Left kidney (tissue), 2 donors: ENCODE measurements around the gene RENBP. TPM values are rescaled to one million over a fixed set of nuclear protein-coding genes. Genes with fewer than 3 reads are reported as not detected.

ENCODE experiments used
- DNase-seq: peaks from one replicate; pipeline ENCODE4 v3.0.0-alpha.2; 2013
- polyA plus RNA-seq: library from polyadenylated mRNA; unstranded; fragments of 120-200 nt; gene quantifications from one replicate; pipeline ENCODE4 v1.2.1, GENCODE V29; 2013; ENCODE audit not compliant: insufficient read length

Gene RENBP
- polyA plus RNA-seq, 1 donor = 20.7 TPM

GRCh38 chrX:153921511-153922446 lies 22.7 kb downstream of the RENBP start:
- no peak for DNase-seq

DNA sequence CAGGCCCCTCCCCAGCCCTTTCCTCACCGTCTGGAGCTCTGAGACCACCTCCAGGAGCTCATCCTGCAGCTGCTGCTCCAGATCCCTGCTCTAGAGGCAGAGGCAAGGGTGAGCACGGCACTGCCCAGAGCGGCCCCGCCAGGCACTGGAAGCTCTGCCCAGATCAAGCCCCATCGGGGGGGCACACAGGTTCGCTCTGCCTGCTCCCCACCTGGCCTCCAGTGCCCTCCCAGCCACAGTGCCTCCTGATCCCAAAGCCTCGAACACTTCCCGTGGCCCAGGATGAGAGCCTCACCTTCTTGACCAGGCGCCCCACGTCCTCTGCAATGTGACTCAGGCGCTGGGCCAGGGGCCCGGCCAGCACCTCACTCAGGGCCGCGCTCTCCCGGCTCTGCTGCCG lies 23.4 kb downstream of the RENBP start:
- no peak for DNase-seq

DNA sequence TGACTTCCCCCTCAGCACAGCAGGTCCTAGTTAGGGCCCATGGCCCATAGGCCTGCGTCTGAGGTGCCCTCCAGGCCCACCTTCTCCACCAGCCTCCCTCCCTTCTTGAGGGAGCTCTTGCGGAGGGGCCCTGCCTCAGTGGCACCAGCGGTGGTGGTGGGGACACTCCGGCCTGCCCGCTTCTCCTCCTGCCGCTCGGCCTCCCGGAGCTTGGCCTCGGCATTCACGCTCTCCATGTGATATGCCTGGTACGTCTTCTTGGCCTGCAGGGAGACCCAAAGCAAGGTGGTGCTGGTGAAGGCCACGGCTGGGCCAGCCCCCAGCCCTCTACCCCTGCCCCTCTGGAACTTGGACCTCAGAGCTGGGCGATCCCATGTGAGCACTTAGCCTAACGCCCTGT lies 23.9 kb downstream of the RENBP start:
- no peak for DNase-seq

DNA sequence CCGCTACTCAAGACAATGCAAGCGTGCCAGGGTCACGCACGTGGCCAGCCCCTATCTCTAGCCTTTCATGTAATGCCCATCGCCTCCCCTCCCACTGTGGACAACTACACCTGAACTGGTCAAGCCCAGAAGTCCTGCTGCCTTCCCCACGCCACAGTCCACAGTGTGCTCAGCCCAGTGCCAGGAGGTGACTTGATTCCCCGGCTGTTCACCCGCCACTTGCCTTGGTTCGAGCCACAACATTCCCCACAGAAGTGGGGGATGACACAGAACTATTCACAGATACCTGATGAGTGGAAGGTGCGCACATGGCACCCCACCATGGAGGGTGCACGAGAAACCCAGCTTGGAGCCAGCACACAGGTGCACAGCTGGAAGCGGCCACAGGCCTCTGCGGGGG lies 25.2 kb downstream of the RENBP start:
- DNase-seq = no peak

DNA sequence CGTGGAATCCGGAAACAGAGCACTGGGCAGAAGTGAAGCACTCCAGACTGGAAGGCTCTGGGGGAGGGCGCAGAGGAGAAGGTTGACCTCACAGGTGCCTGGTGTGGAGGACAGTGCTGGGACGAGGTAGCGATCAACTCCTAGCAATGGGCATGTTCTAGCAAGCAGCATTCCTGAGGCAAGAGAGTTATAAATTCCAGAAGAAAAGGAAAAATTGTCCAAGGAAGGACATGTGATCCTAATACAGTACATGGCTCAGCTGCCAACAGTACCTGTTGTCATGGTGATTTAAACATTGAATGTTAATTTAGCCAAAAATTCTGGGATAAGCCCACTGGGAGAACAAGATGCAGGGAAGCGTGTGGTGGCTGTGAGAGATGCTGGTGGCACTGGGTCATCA lies 26.6 kb downstream of the RENBP start:
- DNase-seq = no peak

- DNase-seq = no peak
Observed at GRCh38 chrX:153913701-153914100, 30.7 kb downstream of the RENBP start.

- no peak for DNase-seq
Observed at GRCh38 chrX:153913211-153913610, 31.2 kb downstream of the RENBP start.

DNA sequence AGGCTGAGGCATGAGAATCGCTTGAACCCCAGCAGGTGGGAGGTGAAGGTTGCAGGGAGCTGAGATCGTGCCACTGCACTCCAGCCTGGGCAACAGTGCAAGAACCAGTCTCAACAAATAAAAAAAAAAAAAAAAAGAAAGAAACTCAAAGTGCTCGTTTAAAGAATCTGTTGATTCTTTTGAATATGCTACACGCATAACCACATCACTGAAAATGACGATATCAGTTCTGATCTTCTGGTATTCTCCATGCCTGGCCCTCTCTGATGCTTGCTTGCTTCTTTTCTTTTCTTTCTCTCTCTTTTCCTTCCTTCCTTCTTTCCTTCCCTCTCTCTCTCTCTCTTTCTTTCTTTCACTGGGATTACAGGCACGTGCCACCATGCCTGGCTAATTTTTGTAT lies 32.6 kb downstream of the RENBP start:
- DNase-seq = no peak

GRCh38 chrX:153910446-153910845 lies 34.0 kb downstream of the RENBP start:
- DNase-seq = no peak

- DNase-seq = no peak
Observed at GRCh38 chrX:153909980-153910360, 34.5 kb downstream of the RENBP start.

GRCh38 chrX:153909024-153909979 lies 35.1 kb downstream of the RENBP start:
- no peak for DNase-seq

GRCh38 chrX:153908219-153908860 lies 36.1 kb downstream of the RENBP start:
- DNase-seq = no peak

GRCh38 chrX:153907456-153907855 lies 37.0 kb downstream of the RENBP start:
- DNase-seq = no peak

GRCh38 chrX:153906126-153906917 lies 38.1 kb downstream of the RENBP start:
- no peak for DNase-seq

DNA sequence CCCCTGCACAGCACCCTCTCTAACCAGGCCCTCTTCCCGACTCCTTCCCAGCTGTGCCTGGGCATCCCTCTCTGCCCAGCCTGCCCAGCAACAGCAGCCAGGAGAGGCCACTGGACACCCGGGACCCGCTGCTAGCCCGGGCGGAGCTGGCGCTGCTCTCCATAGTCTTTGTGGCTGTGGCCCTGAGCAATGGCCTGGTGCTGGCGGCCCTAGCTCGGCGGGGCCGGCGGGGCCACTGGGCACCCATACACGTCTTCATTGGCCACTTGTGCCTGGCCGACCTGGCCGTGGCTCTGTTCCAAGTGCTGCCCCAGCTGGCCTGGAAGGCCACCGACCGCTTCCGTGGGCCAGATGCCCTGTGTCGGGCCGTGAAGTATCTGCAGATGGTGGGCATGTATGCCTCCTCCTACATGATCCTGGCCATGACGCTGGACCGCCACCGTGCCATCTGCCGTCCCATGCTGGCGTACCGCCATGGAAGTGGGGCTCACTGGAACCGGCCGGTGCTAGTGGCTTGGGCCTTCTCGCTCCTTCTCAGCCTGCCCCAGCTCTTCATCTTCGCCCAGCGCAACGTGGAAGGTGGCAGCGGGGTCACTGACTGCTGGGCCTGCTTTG lies 38.9 kb downstream of the RENBP start:
- no peak for DNase-seq

DNA sequence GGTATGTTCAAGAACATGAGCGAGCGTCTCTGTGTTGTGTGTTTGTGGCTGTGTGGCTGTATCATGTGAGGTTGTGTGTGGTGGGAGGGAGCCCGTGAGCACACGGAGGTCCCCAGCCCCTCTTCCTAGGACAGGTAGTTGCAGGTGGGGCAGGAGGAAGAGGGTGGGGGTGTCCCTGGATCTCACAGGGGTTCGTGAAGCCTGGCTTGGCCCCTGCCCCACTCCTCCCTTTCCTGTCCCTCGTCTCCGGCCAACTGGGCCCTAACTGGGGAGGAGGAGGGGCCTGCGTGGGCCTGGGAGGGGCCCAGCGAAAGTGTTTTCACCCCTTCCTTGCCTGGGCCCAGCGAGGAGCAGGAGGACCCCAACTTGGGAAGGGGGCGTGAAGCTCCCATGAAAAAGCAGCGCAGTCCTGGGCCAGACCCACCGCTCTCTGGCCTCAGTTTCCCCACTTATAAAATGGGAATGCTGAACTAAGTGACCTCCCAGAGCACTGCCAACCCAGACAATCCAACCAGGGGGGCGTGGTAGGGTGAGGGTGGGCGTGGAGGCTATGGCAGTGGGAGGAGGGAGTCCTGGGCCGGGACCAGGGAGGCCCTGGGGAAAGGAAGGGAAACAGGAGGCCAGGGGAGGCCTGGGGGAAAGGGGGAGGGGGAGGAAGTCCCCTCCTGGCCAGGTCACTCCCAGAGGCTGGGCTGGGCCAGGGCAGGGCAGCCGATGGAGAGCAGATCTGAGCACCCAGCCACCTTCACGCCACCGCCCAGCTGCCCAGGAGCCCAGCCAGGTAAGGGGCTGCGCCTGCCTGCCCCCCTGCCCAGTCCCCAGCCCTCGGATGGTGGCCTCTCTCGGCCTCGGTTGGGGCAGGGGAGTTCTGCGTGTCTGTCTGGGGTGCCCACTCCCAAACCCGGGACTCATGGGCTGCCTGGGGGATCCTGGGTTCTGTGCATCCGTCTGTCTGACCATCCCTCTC lies 40.2 kb downstream of the RENBP start, which contains the start of gene AVPR2:
AVPR2 (plus strand) TSS at position 683 of the 967 bp plus-strand sequence. CDS start 473 bp downstream, outside the sequence.
- DNase-seq = no peak

DNA sequence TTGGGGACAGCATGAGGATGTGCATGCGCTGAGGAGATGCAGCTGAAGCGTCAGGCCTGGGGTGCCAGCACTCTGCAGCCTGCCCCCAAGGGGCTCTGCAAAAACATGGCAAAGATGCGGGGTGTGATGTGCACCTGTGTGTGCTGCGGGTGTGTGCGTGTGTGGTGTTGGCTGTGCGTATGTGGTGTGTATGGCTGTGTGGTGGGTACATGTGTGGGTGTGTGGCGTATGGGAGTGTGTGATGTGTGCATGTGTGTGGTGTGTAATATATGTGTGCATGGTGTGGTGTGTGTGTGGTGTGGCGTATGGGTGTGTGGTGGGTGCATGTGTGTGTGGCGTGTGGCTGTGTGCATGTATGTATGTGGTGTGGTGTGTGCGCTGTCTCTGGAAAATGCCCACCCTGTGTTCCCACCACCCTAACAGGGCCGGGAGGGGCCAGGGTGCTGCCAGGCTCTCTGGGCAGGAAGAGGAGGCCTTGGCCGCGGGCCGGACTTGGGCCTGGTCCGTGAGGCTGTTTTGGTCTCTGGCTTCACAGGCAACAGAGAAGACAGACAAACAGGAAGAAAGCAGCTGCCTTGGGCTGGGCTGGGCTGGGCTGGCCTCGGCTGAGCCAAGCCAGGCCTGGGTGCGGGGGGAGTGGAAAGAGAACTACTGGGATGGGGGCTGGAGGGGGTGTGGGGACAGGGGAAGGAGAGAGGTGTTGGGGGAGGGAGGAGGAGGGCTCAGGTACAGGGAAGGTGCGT lies 41.0 kb downstream of the RENBP start:
- DNase-seq = no peak

DNA sequence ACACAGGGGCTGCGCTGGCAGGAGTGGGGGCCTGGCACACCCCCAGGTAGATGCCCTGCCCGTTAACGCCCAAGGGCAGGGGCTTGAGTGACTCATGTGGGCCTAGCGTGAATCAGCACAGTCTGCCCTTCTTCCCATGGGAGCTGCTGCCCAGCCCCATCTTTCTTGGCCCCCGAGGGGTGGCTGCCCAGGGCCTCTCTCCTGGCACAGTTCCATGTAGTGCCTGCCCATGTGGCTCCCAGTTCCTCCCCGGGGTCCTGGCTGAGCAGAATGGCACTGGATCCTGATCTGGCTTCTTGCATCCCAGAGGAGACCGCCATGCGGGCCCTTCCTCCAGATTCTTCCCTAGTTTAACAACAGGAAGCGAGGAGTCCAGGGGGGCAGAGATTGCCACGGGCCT lies 42.1 kb downstream of the RENBP start:
- no peak for DNase-seq

DNA sequence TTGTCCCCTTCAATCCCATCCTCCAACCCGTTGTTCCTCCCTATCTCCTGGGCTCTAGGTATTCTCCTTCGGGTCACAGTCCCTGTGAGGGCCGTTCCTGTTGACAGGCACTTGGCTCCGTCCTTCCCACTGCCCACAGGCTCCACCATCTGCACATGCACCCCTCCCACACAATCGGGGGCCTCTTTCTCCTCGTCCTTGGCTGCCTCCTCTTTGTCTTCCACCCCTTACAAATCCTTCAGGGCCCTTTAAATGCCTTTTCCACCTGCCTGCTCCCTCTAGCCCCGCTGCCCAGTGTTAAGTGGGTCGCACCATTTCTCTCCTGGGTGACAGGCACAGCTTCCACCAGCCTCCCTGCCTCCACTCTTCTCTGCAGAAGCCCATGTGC lies 42.7 kb downstream of the RENBP start:
- DNase-seq = no peak
